Mesendoderm (in vitro differentiated cells): ENCODE results near the gene ZNF664.

Source experiments
- DNase-seq: peaks from one replicate; pipeline ENCODE4 v3.0.0; 2013
- H2AK5ac ChIP-seq: 2 replicates; pipeline ENCODE4 v1.6.1; 2013; ENCODE audit warnings: low read length, inconsistent platforms
- H2BK120ac ChIP-seq: 2 replicates; pipeline ENCODE4 v1.6.1; 2013; ENCODE audit warnings: low read depth, mild to moderate bottlenecking, low read length, moderate library complexity, mixed read lengths
- H2BK15ac ChIP-seq: replicated peaks from 2 replicates; pipeline ENCODE4 v1.6.1; 2013; ENCODE audit warnings: low read depth, mild to moderate bottlenecking, moderate library complexity
- H2BK5ac ChIP-seq: 2 replicates; pipeline ENCODE4 v1.6.1; 2013; ENCODE audit warnings: low read length, inconsistent platforms
- H3K18ac ChIP-seq: 2 replicates; pipeline ENCODE4 v1.6.1; 2013; ENCODE audit warnings: mild to moderate bottlenecking, low read length, mixed read lengths
- H3K23ac ChIP-seq: one replicate; pipeline ENCODE4 v1.6.1; 2013; ENCODE audit warnings: low read length
- H3K27ac ChIP-seq: 2 replicates; pipeline ENCODE4 v1.5.1; 2013; ENCODE audit warnings: low read depth, mild to moderate bottlenecking, inconsistent platforms, low read length, moderate library complexity
- H3K27me3 ChIP-seq: 2 replicates; pipeline ENCODE4 v1.6.1; 2013; ENCODE audit warnings: low read length, control low read depth, mild to moderate bottlenecking, inconsistent platforms; ENCODE audit not compliant: insufficient read depth, poor library complexity
- H3K36me3 ChIP-seq: 2 replicates; pipeline ENCODE4 v1.6.1; 2013; ENCODE audit warnings: low read length, inconsistent platforms; ENCODE audit not compliant: control insufficient read depth, insufficient read depth
- H3K4ac ChIP-seq: one replicate; pipeline ENCODE4 v1.6.1; 2013; ENCODE audit warnings: low read depth, mild to moderate bottlenecking, low read length, moderate library complexity
- H3K4me1 ChIP-seq: 2 replicates; pipeline ENCODE4 v1.6.1; 2013; ENCODE audit warnings: low read depth, low read length, inconsistent platforms; ENCODE audit not compliant: control insufficient read depth
- H3K4me2 ChIP-seq: 2 replicates; pipeline ENCODE4 v1.6.1; 2013; ENCODE audit warnings: low read length
- H3K4me3 ChIP-seq: 2 replicates; pipeline ENCODE4 v1.5.1; 2013; ENCODE audit warnings: mild to moderate bottlenecking, low read length
- H3K56ac ChIP-seq: one replicate; pipeline ENCODE4 v1.6.1; 2013; ENCODE audit warnings: low read length
- H3K79me1 ChIP-seq: 2 replicates; pipeline ENCODE4 v1.6.1; 2013; ENCODE audit warnings: low read length, inconsistent platforms
- H3K79me2 ChIP-seq: 2 replicates; pipeline ENCODE4 v1.6.1; 2013; ENCODE audit warnings: mild to moderate bottlenecking, low read length; ENCODE audit not compliant: control insufficient read depth, insufficient read depth
- H3K9ac ChIP-seq: 2 replicates; pipeline ENCODE4 v1.6.1; 2013; ENCODE audit warnings: low read length, inconsistent platforms
- H4K5ac ChIP-seq: one replicate; pipeline ENCODE4 v1.6.1; 2013; ENCODE audit warnings: low read length
- H4K8ac ChIP-seq: one replicate; pipeline ENCODE4 v1.6.1; 2013; ENCODE audit warnings: low read depth, mild to moderate bottlenecking, control low read depth, low read length, moderate library complexity
- WGBS: extraction: QIAGEN DNeasy Blood & Tissue Kit; methylation state at CpG from one replicate; pipeline ENCODE4 v1.1.7; 2013; ENCODE audit warnings: low lambda C conversion rate, missing lambda C conversion rate; ENCODE audit not compliant: insufficient coverage; ENCODE audit errors: extremely low coverage; 5-methylcytosine and 5-hydroxymethylcytosine counted together

Gene ZNF664

GRCh38 chr12:123942911-123943648 is 29.9 kb upstream of the ZNF664 start:
- Histone ChIP-seq H3K4me2 (no peak overlapping the region), H3K18ac (no peak overlapping the region), H3K9ac (no peak overlapping the region), H3K4me1 (no peaks in the 10 kb centered on the region), H3K56ac (no peak overlapping the region), H3K36me3 (no peaks in the 10 kb centered on the region), H3K27ac (no peak overlapping the region), H3K23ac (no peak overlapping the region), H3K4me3 (no peak overlapping the region), H2AK5ac (no peak overlapping the region), H2BK15ac (no peak overlapping the region), H3K79me1 (no peaks in the 10 kb centered on the region), H3K4ac (no peak overlapping the region), H4K5ac (no peak overlapping the region), H3K79me2 (no peaks in the 10 kb centered on the region), H2BK5ac (no peak overlapping the region), H3K27me3 (no peaks in the 10 kb centered on the region), H4K8ac (no peak overlapping the region), H2BK120ac (no peak overlapping the region)
- no peak for DNase-seq
- no CpG with 5 or more reads among the region's 16 CpGs for WGBS

DNA sequence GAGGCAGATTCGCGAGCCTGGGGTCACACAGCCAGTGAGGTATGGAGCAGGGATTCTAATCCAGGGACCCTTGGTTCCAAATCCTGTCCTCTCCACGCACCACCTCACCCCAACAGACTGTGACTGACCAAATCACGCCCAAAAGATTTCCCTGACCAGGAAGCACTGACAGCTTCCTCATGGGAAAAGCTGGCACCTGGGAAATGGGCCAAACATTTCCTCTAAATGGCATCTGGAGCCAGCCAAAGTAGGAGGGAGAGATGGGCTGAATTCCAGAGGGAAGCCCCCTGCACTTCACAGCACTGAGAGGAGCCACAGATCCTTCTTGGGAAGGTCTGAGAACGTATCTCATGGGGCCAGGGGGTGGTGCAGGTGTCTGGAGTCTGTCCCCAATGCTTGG is 29.2 kb upstream of the ZNF664 start:
- Histone ChIP-seq H3K4me3 (no peak overlapping the region), H3K9ac (no peak overlapping the region), H3K79me1 (no peaks in the 10 kb centered on the region), H2BK120ac (no peak overlapping the region), H3K56ac (no peak overlapping the region), H2BK15ac (no peak overlapping the region), H4K5ac (no peak overlapping the region), H3K23ac (no peak overlapping the region), H2AK5ac (no peak overlapping the region), H4K8ac (no peak overlapping the region), H3K4me2 (no peak overlapping the region), H3K27me3 (no peaks in the 10 kb centered on the region), H3K4ac (no peak overlapping the region), H2BK5ac (no peak overlapping the region), H3K79me2 (no peaks in the 10 kb centered on the region), H3K4me1 (no peaks in the 10 kb centered on the region), H3K36me3 (no peaks in the 10 kb centered on the region), H3K18ac (no peak overlapping the region), H3K27ac (no peak overlapping the region)
- WGBS: no CpG with 5 or more reads among the region's 5 CpGs
- DNase-seq: no peak

GRCh38 chr12:123944696-123945095 is 28.3 kb upstream of the ZNF664 start:
- no peak overlapping the region for H2BK15ac ChIP-seq
- no peaks in the 10 kb centered on the region for H3K79me2 ChIP-seq
- H3K27me3 ChIP-seq: no peaks in the 10 kb centered on the region
- no CpG with 5 or more reads among the region's 10 CpGs for WGBS
- no peak for DNase-seq
- no peak overlapping the region for H3K4ac ChIP-seq
- H3K18ac ChIP-seq: no peak overlapping the region
- H3K36me3 ChIP-seq: no peaks in the 10 kb centered on the region
- no peak overlapping the region for H4K8ac ChIP-seq
- no peaks in the 10 kb centered on the region for H3K79me1 ChIP-seq
- H2BK120ac ChIP-seq: no peak overlapping the region
- no peaks in the 10 kb centered on the region for H3K4me1 ChIP-seq
- no peak overlapping the region for H2AK5ac ChIP-seq
- no peak overlapping the region for H3K9ac ChIP-seq
- no peak overlapping the region for H3K4me3 ChIP-seq
- H2BK5ac ChIP-seq: no peak overlapping the region
- H3K4me2 ChIP-seq: no peak overlapping the region
- no peak overlapping the region for H3K27ac ChIP-seq
- H3K56ac ChIP-seq: no peak overlapping the region
- H4K5ac ChIP-seq: no peak overlapping the region
- H3K23ac ChIP-seq: no peak overlapping the region

DNA sequence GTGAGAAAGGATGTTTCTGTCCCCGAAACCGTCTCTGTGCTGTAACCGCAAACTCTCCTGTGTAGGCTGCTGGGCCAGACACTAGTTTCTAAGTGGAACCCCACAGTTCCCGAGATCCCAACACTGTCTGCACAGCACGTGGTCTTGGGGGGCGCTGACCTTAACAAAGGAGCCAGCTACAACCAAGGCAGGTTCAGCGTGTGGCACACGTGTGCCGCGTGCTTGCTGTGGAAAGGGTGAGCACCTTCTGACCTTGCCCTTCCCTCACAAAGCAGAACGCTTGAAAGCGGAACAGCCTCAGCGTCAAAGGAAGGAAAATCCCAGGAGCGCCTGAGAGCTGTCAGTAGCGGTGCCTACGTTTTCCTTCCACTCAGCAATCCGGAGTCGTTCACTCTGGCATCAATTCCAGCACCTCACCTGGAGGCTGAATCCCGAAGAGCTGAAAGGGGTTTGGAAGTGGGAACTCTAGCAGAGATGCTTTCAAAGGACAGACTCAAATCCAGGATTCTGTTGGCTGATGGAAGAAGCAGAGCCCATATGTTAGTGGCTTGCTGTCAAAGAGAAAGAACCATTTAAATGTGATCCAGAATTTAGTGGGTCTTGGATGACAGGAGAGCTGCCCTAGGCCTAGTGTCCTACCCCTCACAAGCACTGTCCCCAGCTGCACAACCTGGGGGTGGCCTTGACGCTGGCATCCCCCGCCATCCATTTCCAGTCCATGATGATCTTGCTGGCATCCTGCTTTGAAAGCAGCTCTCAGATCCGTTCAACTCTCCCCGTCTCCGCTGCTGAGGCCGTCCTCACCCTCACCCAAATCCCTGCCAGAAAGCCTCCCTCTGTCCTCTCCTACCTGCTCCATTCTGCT is 27.5 kb upstream of the ZNF664 start:
- Histone ChIP-seq H3K4me2 (no peak overlapping the region), H3K4me1 (no peaks in the 10 kb centered on the region), H3K9ac (no peak overlapping the region), H2AK5ac (no peak overlapping the region), H3K56ac (no peak overlapping the region), H3K27me3 (no peaks in the 10 kb centered on the region), H3K4ac (no peak overlapping the region), H3K79me1 (no peaks in the 10 kb centered on the region), H3K36me3 (no peaks in the 10 kb centered on the region), H4K5ac (no peak overlapping the region), H3K27ac (no peak overlapping the region), H3K79me2 (no peaks in the 10 kb centered on the region), H3K4me3 (no peak overlapping the region), H2BK120ac (no peak overlapping the region), H3K18ac (no peak overlapping the region), H4K8ac (no peak overlapping the region), H2BK15ac (no peak overlapping the region), H2BK5ac (no peak overlapping the region), H3K23ac (no peak overlapping the region)
- WGBS: no CpG with 5 or more reads among the region's 25 CpGs
- DNase-seq: no peak

DNA sequence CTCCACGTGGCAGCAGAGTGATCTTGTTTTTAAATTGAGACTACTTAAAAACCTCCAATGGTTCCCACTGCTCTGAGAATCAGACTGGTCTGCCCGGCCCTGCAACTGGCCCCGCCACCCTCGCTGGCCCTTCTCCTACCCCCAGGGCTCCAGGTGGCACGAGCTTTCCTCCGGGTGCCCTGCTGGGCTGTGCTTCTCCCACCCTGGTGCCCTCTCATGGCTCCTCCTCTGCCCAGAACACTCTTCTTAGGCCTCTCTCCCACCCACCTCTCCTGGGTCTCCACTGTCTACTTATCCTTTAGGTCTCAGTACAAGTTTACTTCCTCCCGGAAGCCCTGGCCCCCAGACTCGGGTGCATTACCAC is 26.9 kb upstream of the ZNF664 start:
- H4K8ac ChIP-seq: no peak overlapping the region
- H2BK15ac ChIP-seq: no peak overlapping the region
- no peak overlapping the region for H3K18ac ChIP-seq
- no peaks in the 10 kb centered on the region for H3K4me1 ChIP-seq
- H2BK120ac ChIP-seq: no peak overlapping the region
- no peak overlapping the region for H3K23ac ChIP-seq
- no peaks in the 10 kb centered on the region for H3K79me2 ChIP-seq
- H3K4me2 ChIP-seq: no peak overlapping the region
- H4K5ac ChIP-seq: no peak overlapping the region
- H3K9ac ChIP-seq: no peak overlapping the region
- no peak overlapping the region for H2AK5ac ChIP-seq
- no peaks in the 10 kb centered on the region for H3K79me1 ChIP-seq
- H3K56ac ChIP-seq: no peak overlapping the region
- WGBS: no CpG with 5 or more reads among the region's 8 CpGs
- no peak overlapping the region for H3K27ac ChIP-seq
- H3K27me3 ChIP-seq: no peaks in the 10 kb centered on the region
- H3K36me3 ChIP-seq: no peaks in the 10 kb centered on the region
- no peak overlapping the region for H3K4me3 ChIP-seq
- no peak overlapping the region for H3K4ac ChIP-seq
- no peak for DNase-seq
- H2BK5ac ChIP-seq: no peak overlapping the region
